Stimulated activated CD4-positive, alpha-beta T cell treated with anti-CD3 and anti-CD28 coated beads, Interleukin-4, amount 100 ng/mL, for 24 hours (primary cell): Measurements from ENCODE around the gene THOC5.
A peak's percentile ranks its signal among the peaks of the same experiment; 100 is the strongest.
"Not testable (repeated sequence)": the region's sequence is repeated elsewhere in the genome, so short reads cannot be mapped to it uniquely, and the experiment has no call there.

Experiments used
- DNase-seq: peaks from one replicate; pipeline ENCODE4 v3.0.0-alpha.2; 2020

Gene THOC5

DNA sequence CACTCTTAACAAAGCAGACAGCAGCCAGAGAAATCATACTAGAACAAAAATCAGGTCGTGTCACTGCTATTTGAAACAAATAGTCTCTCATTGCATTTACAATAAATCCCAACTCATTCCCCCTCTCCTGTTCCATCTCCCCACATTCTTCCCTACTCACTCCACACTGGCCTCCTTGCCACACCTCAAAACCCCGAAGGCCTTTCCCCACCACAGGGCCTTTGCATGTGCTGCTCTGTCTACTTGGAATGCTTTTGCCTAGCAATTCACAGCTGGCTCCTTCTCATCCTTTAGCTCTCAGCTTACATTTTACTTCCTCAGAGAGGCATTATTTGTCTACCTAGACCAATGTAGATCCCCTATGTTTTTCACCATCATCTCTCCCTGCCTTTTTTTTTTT lies 6.3 kb upstream of the THOC5 start:
- no peak for DNase-seq

DNA sequence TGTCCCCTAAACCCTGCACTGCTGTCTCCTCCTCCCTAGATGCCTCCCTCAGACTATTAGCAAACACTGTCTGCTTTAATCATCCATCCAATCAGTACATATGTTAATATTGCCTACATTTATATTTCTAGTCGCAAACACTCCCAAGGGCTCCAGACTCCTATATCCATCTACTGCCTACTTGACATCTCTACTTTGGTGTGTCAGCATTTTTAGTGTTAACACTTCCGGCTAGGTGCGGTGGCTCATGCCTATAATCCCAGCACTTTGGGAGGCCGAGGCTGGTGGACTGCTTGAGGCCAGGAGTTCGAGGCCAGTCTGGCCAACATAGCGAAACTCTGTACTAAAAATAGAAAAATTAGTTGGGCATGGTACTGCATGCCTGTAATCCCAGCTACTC lies 5.5 kb upstream of the THOC5 start:
- DNase-seq = no peak

DNA sequence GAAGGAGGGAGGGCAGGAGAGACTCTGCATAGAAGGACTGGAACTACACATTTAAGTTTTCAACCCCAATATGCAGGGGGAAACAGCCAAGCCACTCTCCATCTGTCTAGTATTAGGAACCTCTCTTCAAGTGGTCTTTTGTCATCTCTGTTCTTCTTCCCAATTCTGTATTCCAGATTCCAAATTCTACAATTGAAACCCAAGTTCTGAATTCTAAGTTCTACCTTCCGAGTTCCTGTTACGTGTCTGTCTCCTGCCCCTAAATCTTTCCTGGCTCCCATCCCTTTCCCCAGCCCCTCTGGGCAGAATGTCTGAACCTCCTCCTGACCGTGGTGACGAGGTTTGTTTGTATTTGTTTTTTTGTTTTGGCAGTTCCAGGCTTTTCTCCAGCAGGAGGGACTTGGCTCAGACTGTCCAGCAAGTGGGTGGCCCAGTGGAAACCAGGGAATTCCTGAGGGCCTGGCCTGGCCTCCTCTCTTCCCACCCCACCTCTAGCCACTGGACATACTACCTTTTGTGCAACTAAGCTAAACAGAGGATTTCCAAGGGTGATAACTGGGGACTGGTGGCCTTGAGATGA lies 1.6 kb upstream of the THOC5 start:
- no peak for DNase-seq

DNA sequence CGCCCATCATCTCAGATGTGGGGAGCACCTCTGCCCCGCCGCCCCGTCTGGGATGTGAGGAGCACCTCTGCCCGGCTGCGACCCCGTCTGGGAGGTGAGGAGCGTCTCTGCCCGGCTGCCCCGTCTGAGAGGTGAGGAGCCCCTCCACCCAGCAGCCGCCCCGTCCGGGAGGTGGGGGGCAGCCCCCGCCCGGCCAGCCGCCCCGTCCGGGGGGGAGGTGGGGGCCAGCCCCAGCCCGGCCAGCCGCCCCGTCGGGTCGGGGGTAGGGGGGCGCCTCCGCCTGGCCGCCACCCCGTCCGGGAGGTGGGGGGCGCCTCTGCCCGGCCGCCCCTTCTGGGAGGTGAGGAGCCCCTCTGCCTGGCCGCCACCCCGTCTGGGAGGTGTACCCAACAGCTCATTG lies 1.2 kb downstream of the THOC5 start:
- DNase-seq = not testable (repeated sequence)

DNA sequence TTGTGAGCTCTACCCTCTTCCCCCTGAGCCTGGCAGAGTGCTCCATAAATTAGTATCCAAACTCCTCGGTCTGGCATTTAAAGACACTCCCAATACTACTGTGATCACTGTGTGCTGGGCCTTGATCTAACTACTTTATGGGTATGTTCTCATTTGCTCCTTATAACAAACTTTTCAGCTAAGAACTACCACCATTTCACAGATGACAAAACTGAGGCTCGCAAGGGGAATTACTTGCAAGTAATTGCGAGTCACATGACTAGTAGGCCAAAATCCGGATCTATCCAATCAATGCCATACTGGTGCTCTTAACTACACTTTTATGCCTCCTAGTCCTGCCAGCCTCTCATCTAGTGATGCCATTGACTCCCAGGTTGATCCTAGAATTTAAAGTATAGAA lies 3.6 kb downstream of the THOC5 start:
- no peak for DNase-seq

DNA sequence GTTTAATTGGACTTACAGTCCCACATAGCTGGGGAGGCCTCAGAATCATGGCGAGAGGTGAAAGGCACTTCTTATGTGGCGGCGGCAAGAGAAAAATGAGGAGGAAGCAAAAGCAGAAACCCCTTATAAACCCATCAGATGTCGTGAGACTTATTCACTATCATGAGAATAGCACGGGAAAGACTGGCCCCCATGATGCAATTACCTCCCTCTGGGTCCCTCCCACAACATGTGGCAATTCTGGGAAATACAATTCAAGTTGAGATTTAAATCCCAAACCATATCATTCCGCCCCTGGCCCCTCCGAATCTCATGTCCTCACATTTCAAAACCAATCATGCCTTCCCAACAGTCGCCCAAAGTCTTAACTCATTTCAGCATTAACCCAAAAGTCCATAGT lies 8.5 kb downstream of the THOC5 start:
- DNase-seq = not testable (repeated sequence)

DNA sequence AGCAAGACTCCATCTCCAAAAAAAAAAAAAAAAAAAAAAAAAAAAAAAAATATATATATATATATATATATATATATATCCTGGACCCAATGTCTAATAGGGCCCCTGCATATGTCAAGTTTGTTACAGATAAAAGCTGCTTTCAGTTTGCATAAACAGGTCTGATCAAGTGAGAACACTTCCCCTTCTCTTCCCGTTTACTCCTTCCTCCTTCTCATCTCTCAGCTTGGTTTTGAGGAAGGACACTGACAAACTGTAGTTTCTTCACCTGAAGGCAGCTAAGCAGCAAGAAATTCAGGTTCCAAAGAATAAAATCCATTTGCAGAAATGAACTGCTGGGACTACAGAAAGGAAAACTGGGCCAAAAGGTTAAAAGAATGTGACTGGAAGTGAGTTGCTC lies 11.7 kb downstream of the THOC5 start:
- DNase-seq = no peak

DNA sequence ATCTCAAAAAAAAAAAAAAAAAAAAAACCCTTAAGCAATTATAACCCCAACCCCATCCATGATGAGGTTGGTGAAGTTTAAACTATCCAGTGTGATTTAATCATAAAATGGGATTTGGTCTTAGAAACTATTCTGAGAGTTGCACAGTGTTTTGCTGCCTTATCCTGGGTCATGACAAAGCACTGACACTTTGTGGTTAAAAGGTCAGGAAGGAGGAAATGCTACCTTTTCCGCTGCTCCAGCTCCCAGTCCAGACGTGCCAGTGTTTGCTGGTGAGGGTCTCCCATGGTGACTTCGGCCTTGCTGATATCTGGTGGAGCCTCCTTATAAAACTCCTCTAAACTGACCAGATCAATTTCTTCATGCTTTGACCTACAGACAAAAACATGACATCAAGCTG lies 14.5 kb downstream of the THOC5 start:
- no peak for DNase-seq

DNA sequence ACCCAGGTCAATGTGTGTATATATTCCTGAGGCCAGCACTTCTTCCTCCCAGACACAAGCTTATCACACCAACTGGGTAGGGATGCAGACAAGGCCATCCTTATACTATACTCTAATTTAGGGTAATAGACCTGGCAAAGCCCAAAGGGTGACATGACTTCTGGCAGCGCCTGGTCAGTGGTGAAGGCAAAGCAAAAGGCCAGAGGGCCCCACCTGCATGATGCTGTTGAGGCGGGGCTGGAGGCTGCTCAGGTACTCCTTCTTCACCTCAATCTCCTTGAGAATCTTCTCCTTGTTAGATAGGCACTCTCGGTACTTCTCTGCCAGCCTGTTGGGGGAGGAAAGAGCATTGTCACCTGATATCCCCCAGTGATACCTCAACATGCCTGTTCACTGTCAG lies 17.1 kb downstream of the THOC5 start:
- no peak for DNase-seq

DNA sequence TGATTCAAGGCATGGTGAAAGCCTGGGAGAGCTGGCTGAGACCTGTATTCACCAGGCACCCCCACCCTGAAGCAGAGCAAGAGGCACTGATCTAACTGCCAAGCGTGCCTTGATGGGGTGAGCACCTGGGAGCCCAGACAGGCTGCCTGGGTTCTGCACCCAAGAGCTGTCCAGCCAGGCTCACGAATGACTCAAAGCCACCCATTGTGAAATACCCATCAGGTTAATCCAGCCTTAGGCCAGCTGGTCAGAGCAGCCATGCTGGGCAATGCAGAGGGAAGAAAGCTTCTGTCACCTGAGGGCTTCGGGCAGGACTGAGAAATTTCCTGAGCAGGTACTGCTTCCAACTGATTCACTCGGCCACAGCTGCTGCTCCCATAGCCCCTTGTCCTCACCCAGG lies 22.1 kb downstream of the THOC5 start:
- no peak for DNase-seq

DNA sequence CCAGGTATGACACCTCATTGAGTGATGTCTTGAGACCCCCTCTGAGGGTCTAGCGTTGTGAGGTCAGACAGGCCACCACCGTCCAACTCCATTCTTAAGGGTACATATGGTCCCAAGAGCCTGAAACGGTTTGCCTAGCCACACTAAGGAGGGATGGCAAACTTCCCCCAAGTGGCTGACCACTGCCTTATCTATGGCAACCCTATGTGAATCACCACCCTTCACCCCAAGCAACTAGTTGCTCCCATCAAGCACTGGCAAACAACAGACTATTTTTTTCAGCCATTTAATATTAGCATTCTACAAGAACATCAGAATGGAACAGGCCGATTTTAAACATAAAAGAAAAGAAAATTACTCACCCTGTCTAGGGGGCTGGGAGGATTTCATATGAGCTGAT lies 22.8 kb downstream of the THOC5 start:
- no peak for DNase-seq

DNA sequence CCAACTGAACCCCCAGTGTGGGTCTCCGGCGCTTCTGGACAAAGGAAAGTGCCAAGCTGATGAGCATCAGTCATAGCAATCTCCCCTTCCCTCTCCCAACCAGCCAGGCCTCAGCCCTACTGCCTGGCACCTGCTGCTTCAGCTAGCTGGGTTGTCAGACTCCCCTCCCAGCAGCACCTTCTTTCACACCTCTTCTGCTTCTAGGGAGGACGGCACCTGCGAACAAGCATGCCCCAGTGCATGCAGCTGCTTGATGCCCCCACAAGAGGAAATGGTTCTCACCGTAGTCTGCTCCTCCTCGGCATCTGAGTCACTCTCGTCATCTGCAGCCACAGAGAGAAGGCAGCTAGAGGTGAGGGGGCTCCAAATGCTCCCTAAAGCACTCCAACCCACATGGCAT lies 25.4 kb downstream of the THOC5 start:
- no peak for DNase-seq

DNA sequence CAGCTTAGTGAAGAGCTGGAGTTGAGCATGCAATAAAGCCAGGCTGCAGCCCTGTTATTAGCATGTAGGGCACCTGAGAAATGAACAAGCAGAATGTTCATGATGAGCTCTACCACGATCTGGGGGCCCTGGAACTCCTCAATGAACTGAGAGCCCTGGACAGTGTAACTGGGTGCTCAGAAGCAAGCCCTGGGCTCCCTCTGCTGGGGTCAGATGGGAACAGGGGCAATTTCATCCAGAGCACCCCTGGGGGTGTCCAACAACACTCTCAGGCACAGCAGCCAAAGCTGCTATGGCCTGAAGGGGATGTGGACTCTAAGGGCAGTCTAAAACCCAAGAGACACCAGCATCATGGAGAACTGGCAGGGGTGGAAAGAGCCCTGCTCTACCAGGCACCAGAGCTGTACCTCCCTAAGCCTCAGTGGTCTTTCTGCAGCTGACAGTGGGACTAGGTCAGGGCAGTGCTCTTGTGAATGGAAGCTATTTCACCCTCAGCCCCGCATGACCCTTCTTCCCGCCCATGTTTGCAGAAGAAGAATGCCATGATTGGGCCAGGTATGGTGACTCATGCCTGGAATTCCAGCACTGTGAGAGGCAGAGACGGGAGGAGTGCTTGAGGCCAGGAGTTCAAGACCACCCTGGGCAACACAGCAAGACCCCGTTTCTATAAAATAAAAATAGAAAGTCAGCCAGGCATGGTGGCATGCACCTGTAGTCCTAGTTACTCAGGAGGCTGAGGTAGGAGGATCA lies 28.9 kb downstream of the THOC5 start:
- DNase-seq = peak; percentile 22

DNA sequence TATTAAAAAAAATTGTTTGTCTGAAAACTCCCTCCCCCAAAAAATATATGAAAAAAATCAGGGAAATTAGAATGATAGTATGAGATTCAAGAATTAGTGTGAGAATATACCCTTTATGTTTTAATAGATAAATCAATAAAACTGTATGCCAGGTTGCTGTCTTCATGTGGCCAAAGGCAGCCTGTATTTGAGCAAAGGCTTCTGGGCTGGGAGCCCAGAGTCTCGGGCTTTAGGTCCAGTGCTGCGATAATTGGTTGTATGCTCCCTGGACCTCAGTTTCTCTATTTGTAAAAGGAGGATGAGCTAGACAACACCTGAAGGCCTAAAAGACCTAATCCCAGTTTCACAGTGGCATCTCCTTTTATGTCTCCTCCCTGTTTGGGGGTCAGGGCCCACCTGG lies 29.8 kb downstream of the THOC5 start:
- DNase-seq = no peak

DNA sequence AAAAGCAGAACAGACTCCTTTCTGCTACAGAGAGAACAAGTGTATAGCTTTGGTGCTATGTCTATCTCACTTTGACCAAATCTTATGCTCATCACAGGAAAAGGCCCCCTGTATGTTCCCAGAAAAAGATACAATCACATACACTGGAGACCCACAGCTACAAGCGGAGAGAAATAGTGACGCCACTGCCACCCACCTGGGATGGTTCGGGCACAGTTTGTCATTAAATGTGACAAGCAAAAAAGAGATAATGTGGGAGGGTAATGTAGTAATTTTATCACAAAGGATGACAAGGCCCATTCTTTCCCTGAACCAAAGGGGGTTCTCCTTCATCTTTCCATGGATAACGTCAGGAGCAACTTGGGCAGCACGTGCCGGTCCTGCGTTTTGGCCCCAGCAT lies 32.0 kb downstream of the THOC5 start:
- no peak for DNase-seq

DNA sequence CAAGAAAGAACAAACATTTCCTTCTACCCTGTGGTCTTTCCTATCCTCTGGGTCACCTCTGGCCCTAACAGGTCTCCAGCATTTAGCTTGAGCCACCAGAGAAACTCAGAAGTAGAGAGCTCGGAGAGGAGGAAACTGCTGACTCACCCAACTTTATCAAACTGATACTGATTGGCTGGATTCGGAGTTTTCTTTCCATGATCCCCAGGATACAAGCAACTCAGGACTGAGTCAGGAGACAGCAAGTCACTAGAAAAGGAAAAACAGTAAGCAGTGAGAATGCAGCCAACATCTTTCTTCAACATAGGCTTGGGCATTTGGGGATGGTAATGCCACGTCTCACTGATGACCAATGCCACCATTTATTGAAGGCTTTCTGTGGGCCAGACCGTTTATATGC lies 32.7 kb downstream of the THOC5 start:
- DNase-seq = no peak

DNA sequence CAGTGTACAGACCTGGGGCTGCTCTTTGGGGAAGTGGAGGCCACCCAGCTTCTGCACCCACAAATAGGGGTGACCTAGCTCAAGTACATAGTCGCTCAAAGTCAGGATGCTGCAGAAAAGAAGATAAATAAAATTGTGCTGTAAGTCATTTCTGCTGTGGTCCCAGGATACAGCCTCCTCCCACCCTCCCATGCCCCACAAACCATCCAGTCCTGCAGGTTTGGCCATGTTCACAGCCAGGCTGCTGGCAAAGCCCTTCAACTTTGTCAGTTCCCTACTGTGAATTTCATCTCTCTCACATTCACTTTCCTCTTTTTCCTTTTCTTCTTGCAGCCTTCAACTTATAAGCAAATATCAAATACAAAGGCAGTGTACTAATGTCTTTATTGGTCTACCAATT lies 33.6 kb downstream of the THOC5 start:
- DNase-seq = no peak

DNA sequence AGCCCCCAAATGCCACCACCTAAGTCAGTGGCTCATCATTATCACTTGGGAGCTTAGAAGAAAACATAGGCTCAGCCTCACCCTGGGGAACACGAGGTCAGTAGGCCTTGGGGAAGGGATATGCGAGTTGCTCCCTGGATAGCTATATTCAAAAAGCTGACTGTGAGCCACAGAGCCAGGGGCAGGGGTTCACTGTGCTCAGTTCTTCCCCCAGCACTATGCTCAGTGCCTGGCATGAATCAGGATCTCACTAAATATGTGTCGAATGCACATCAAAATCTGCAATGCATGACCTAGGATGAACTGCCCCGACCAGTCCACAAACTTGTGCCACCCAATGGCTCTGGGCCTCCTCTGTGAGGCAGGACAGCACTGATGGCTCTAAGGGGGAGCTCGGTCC lies 35.1 kb downstream of the THOC5 start:
- DNase-seq = no peak

DNA sequence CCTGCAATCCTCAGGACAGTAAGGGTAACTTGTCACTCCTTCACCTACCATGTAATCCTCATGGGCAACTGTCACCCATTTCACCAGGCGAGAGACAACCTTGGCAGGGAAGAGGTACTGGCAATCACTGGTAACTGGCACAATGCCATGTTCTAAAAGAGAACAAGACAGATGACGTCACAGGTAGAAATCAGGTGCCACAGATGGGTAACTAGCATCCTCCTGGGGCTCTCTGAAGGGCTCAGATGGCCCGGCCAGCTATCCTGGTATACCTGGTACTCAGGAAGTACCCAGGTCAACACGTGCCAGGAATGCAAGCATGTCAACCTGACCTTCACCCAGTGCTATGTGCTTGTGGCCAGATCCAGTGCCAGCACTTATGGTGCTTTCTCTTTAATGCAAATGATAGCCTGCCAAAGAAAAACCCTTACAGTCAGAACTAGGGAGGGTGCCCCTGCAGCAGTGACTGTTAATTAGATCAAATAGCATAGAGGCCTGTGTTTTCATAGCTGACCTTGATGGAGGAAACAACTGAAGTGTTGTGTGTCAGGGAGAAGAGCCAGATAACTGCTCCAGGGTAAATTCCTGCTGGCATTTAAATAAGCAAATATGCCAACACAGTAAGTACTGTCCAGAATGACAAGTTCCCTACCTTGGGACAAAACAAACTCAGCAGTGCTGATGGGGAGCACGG lies 36.2 kb downstream of the THOC5 start:
- no peak for DNase-seq

DNA sequence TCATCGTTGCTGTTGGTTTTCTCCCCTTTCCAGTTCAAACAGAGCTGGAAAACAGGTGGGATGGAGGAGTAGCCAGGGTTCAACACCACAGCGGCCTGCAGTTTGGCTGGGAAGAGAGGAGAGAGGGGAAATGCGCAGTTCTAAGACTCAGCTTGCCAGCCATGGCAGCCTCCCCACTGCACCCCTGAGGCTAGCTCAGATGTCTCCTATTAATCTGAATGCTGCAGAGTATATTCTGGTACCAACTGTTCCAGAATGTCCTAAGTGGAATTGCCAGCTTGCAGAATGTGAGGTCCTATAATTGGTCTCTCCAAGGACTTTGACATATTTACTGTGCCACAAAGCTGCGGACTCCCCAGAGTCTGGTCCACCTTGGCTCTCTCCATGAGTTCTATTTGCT lies 41.5 kb downstream of the THOC5 start:
- DNase-seq = no peak

DNA sequence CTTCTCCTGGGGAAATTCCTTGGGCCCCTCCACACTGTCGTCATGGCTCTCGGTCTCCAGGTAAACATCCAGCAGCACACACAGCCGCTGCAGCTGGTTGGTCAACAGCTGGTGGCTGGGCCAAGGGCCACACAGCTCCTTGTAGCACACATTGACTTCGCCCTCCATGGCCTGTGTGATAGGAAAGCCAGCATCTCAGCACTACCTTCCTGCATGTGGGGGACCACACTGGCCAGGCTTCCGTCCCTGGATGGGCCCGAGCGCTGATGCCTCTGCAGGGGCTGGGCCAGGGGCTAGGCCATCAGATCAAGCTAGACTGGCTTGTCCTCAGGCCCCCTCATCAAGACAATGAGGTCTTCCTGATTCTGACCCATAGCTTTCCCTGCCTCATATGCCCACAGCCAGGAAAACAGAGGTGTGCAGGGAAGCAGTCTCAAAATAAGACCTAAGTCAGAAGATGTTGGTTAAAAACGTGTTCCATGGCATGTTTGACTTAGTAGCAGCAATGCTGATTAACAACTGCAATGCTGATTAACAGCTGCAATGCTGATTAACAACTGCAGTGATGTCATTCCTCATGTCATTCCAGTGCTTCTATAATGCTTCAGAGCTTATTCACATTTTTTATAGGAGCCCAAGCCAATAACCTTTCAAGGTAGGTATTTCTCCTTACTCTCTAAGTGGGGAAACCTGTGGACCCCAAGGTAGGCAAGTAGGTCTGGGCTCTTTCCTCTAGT lies 42.3 kb downstream of the THOC5 start:
- DNase-seq = no peak

DNA sequence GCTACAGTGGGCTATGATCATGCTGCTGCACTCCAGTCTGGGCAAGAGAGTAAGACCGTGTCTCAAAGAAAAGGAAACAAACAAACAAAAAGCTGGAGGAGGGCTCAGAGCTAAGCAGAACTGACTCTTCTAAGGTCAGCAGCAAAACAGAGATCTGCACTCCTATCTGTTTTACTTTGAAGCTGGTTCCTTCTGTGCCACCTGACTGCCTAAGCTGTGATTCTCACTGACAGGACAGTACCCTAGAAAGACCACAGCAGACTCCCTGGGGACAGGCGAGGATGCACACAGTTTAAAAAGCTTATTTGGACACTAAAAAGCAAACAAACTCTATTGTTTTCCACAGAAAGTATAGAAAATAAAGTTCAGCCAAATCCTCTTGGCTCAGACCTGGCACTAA lies 43.0 kb downstream of the THOC5 start:
- no peak for DNase-seq

DNA sequence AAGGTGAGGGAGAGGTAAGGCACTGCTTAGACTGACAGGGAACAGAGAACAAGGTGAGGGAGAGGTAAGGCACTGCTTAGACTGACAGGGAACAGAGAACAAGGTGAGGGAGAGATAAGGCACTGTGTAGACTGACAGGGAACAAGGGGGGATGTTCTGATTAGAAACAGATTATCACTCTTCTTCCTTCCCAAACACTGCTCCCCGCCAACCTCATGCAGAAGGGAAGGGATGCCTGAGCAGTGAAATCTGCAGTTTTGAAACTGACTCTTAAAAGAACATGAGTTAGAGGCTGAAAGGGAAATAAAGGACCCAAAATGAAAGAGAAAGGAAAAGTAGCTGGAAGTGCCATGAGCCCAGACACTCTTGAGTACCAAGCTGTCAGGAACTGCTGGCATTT lies 43.7 kb downstream of the THOC5 start:
- no peak for DNase-seq

DNA sequence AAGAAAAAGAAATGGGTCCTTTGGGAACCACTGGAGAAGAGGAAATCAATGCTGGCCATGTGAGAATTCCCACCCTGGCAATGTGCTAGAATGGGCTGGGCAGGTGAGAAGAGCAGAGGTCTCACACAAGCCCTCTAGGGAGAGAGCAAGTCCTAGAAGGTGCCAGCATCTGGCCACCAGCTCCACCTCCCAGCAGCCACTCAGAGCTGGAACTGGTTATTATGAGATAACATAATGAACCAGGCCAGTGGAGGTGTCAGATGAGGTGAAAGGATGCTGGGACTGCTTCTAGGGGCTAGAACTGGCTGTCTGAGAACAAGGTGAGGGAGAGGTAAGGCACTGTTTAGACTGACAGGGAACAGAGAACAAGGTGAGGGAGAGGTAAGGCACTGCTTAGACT lies 44.3 kb downstream of the THOC5 start:
- DNase-seq = no peak
